Panc1 (cell line): ENCODE data around the gene CATSPER2.
"Not testable (repeated sequence)": the region's sequence is repeated elsewhere in the genome, so short reads cannot be mapped to it uniquely, and the experiment has no call there.

Experiments
- TF ChIP-seq, protein P1 (sequence below): fragments of 450-650 bp; IDR thresholded peaks from 2 replicates; pipeline ENCODE4 v1.5.1; 2017; ENCODE audit warnings: mild to moderate bottlenecking
- TF ChIP-seq, protein P2 (sequence below), 2 experiments: IDR thresholded peaks; 2 replicates each; pipeline ENCODE4 v1.6.1; 2011 to 2012; ENCODE audit warnings: low read depth in 2 of 2, control low read depth in 1 of 2, low read length in 1 of 2, mild to moderate bottlenecking in 1 of 2, moderate library complexity in 1 of 2; ENCODE audit not compliant: insufficient read depth in 1 of 2

DNA sequence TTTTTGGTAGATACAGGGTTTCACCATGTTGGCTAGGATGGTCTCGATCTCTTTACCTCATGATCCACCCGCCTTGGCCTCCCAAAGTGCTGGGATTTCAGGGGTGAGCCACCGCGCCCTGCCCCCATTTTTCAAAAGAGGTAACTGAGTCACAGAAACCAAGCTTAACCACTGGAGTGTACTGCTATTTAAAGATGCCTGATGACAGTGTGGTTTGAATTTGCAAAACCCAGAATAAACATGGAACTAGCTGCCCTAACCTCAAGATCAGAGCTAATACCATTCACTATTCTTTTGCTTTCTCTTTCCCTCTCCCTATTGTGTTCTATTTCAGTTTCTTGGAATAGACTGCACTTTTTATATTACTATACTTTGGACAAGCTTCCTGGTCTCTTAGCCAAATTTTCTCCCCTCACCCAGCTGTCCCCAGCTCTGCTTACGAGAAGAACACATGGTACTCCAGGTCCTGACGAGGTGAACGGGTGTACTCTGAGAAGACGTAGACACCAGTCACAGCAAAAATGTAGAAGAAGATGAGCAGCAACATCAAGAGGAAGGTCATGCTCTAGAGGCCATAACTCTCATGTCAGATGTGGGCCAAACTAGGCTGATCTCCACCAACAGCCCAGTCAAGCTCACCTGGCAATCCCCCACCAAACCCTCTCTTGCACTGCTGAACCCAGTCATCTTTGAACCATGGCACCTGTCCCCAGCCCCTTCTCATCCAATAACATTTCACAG lies 10.0 kb downstream of the CATSPER2 start:
- TF ChIP-seq, protein P1, sequence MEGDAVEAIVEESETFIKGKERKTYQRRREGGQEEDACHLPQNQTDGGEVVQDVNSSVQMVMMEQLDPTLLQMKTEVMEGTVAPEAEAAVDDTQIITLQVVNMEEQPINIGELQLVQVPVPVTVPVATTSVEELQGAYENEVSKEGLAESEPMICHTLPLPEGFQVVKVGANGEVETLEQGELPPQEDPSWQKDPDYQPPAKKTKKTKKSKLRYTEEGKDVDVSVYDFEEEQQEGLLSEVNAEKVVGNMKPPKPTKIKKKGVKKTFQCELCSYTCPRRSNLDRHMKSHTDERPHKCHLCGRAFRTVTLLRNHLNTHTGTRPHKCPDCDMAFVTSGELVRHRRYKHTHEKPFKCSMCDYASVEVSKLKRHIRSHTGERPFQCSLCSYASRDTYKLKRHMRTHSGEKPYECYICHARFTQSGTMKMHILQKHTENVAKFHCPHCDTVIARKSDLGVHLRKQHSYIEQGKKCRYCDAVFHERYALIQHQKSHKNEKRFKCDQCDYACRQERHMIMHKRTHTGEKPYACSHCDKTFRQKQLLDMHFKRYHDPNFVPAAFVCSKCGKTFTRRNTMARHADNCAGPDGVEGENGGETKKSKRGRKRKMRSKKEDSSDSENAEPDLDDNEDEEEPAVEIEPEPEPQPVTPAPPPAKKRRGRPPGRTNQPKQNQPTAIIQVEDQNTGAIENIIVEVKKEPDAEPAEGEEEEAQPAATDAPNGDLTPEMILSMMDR: not testable (repeated sequence)
- TF ChIP-seq, protein P2, sequence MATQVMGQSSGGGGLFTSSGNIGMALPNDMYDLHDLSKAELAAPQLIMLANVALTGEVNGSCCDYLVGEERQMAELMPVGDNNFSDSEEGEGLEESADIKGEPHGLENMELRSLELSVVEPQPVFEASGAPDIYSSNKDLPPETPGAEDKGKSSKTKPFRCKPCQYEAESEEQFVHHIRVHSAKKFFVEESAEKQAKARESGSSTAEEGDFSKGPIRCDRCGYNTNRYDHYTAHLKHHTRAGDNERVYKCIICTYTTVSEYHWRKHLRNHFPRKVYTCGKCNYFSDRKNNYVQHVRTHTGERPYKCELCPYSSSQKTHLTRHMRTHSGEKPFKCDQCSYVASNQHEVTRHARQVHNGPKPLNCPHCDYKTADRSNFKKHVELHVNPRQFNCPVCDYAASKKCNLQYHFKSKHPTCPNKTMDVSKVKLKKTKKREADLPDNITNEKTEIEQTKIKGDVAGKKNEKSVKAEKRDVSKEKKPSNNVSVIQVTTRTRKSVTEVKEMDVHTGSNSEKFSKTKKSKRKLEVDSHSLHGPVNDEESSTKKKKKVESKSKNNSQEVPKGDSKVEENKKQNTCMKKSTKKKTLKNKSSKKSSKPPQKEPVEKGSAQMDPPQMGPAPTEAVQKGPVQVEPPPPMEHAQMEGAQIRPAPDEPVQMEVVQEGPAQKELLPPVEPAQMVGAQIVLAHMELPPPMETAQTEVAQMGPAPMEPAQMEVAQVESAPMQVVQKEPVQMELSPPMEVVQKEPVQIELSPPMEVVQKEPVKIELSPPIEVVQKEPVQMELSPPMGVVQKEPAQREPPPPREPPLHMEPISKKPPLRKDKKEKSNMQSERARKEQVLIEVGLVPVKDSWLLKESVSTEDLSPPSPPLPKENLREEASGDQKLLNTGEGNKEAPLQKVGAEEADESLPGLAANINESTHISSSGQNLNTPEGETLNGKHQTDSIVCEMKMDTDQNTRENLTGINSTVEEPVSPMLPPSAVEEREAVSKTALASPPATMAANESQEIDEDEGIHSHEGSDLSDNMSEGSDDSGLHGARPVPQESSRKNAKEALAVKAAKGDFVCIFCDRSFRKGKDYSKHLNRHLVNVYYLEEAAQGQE (IDR thresholded peaks at IDR 0.05; ENCODE audit: insufficient read depth in 1 of 2, low read depth in 2 of 2, low read length in 1 of 2): not testable (repeated sequence)
